NB4 (cell line): Measurements from ENCODE around the gene JAKMIP1.

Experiments
- DNase-seq: peaks from one replicate; pipeline ENCODE4 v3.0.0; 2010; ENCODE audit warnings: low read depth
- H3K4me3 ChIP-seq: one replicate; pipeline ENCODE4 v1.5.1; 2011; ENCODE audit warnings: mild to moderate bottlenecking, low read depth, low read length, moderate library complexity
- CTCF ChIP-seq: IDR thresholded peaks from one replicate; pipeline ENCODE4 v1.5.1; 2012; ENCODE audit warnings: low read depth, low read length
- MAX ChIP-seq: IDR thresholded peaks from 2 replicates; pipeline ENCODE4 v1.6.1; 2011; ENCODE audit warnings: low read depth, low read length
- MYC ChIP-seq: IDR thresholded peaks from 2 replicates; pipeline ENCODE4 v1.6.1; 2011; ENCODE audit warnings: low read depth, low read length
- POLR2A ChIP-seq: IDR thresholded peaks from 2 replicates; pipeline ENCODE4 v1.6.1; 2011; ENCODE audit warnings: mild to moderate bottlenecking; ENCODE audit not compliant: insufficient read length; ENCODE audit errors: extremely low read depth

JAKMIP1 gene

GRCh38 chr4:6018331-6018730, 182.0 kb downstream of the JAKMIP1 start, which contains the start of gene C4orf50:
C4orf50 (minus strand) TSS chr4:6018431.
- TF ChIP-seq CTCF (no peak), MAX (no peak), MYC (no peak), POLR2A (no peak)
- DNase-seq: no peak
- H3K4me3 ChIP-seq: no peak within 1 kb of the TSS

- no peak overlapping the region for H3K4me3 ChIP-seq
- TF ChIP-seq POLR2A: no peak
- TF ChIP-seq MAX: no peak
- no peak for TF ChIP-seq CTCF
- no peak for TF ChIP-seq MYC
- DNase-seq: no peak
Observed at GRCh38 chr4:6017800-6018199, 182.5 kb downstream of the JAKMIP1 start.

GRCh38 chr4:6017030-6017429, 183.3 kb downstream of the JAKMIP1 start:
- H3K4me3 ChIP-seq: no peak overlapping the region
- TF ChIP-seq POLR2A (no peak), MAX (no peak), MYC (no peak), CTCF (no peak)
- DNase-seq: no peak

GRCh38 chr4:6013564-6013963, 186.8 kb downstream of the JAKMIP1 start:
- no peak overlapping the region for H3K4me3 ChIP-seq
- TF ChIP-seq CTCF (no peak), MAX (no peak), MYC (no peak), POLR2A (no peak)
- DNase-seq: no peak

- DNase-seq: no peak
- no peak overlapping the region for H3K4me3 ChIP-seq
- TF ChIP-seq CTCF (no peak), MAX (no peak), POLR2A (no peak), MYC (no peak)
Observed at GRCh38 chr4:6012200-6012599, 188.1 kb downstream of the JAKMIP1 start.

- TF ChIP-seq CTCF (no peak), POLR2A (no peak), MYC (no peak), MAX (no peak)
- no peak overlapping the region for H3K4me3 ChIP-seq
- no peak for DNase-seq
Observed at GRCh38 chr4:6011686-6012085, 188.7 kb downstream of the JAKMIP1 start.
